ENCODE measurements around the gene USP6NL.

- no peak for TF ChIP-seq CTCF (IDR thresholded peaks at IDR 0.05)
- TF ChIP-seq POLR2A (IDR thresholded peaks at IDR 0.05): no peak
Measured at GRCh38 chr10:11510281-11510680, 101.2 kb downstream of the USP6NL start.

Data from testis (tissue), 2 donors.